A673 (cell line): ENCODE data around the gene ZNF142.

Experiments
- EZH2 ChIP-seq: fragments of 200-600 bp; sonication (generic); IDR thresholded peaks from 2 replicates; pipeline ENCODE4 v1.6.1; 2017; ENCODE audit warnings: borderline replicate concordance, low read depth, mild to moderate bottlenecking, mixed read lengths, antibody characterized with exemption, low read length; ENCODE audit not compliant: poor library complexity, severe bottlenecking
- TF ChIP-seq, protein P1 (sequence below): fragments of 300-800, 200-600 bp; sonication (generic); conservative IDR thresholded peaks from 2 replicates; pipeline ENCODE4 v1.5.1; 2017; ENCODE audit warnings: low read depth, mild to moderate bottlenecking, antibody characterized with exemption, low read length, moderate library complexity, mixed read lengths

DNA sequence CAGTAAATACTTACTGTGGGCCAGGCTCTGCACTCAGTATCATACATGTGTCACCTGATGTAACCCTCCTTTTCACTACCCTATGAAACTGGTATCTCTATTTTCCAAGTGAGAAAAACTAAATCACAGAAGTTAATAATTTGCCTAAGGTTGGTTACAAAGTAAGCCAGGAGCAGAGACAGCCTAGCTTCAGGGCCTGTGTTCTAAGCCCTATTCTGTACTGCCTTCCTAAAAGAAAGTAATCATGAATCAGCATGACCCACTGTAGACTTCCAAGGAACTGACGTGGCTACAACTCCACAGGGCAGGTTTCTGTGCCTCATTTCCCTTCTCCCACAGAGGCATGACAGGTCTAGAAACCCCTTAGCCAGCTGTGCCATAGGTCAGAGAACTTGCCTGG, 14.3 kb downstream of the ZNF142 start:
- TF ChIP-seq, protein P1, sequence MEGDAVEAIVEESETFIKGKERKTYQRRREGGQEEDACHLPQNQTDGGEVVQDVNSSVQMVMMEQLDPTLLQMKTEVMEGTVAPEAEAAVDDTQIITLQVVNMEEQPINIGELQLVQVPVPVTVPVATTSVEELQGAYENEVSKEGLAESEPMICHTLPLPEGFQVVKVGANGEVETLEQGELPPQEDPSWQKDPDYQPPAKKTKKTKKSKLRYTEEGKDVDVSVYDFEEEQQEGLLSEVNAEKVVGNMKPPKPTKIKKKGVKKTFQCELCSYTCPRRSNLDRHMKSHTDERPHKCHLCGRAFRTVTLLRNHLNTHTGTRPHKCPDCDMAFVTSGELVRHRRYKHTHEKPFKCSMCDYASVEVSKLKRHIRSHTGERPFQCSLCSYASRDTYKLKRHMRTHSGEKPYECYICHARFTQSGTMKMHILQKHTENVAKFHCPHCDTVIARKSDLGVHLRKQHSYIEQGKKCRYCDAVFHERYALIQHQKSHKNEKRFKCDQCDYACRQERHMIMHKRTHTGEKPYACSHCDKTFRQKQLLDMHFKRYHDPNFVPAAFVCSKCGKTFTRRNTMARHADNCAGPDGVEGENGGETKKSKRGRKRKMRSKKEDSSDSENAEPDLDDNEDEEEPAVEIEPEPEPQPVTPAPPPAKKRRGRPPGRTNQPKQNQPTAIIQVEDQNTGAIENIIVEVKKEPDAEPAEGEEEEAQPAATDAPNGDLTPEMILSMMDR, result no peak
- TF ChIP-seq EZH2, result no peak
